Tibial nerve (tissue), 4 donors: ENCODE measurements around the gene MED13L. TPM values are rescaled to one million over a fixed set of nuclear protein-coding genes. Genes with fewer than 3 reads are reported as not detected.

Experiments used
- DNase-seq, 2 donors: peaks; one replicate each; pipeline ENCODE4 v3.0.0-alpha.2; 2019; ENCODE audit warnings: low spot score in 2 of 2
- H3K27ac ChIP-seq, 4 donors: fragments of 200-600 bp; sonication (generic) in 3 of 4; one replicate each; pipeline ENCODE4 v1.5.1; 2017 to 2019; ENCODE audit warnings: mild to moderate bottlenecking in 1 of 4
- H3K27me3 ChIP-seq, 2 donors: fragments of 200-600 bp; sonication (generic) in 1 of 2; one replicate each; pipeline versions ENCODE4 v1.5.1 to v1.6.0; 2017 to 2019
- H3K36me3 ChIP-seq, 3 donors: fragments of 200-600 bp; sonication (generic); one replicate each; pipeline ENCODE4 v1.5.1; 2018 to 2019
- H3K4me1 ChIP-seq, 4 donors: fragments of 200-600 bp; sonication (generic) in 3 of 4; one replicate each; pipeline ENCODE4 v1.5.1; 2017 to 2019
- H3K4me3 ChIP-seq, 4 donors: fragments of 200-600 bp; sonication (generic) in 3 of 4; one replicate each; pipeline ENCODE4 v1.5.1; 2017 to 2019; ENCODE audit warnings: mild to moderate bottlenecking in 1 of 4, moderate library complexity in 1 of 4
- H3K9me3 ChIP-seq, 4 donors: fragments of 200-600 bp; sonication (generic) in 3 of 4; one replicate each; pipeline ENCODE4 v1.5.1; 2017 to 2019
- CTCF ChIP-seq, 5 experiments: fragments of 200-600 bp in 3 of 5; fragments of 450-650 bp in 2 of 5; sonication (generic) in 3 of 5; IDR thresholded peaks; one replicate each; pipeline ENCODE4 v1.5.1; 2016 to 2019; ENCODE audit warnings: antibody characterized with exemption in 5 of 5, mild to moderate bottlenecking in 3 of 5, moderate library complexity in 2 of 5
- EP300 ChIP-seq, 2 donors: sonication (generic); formaldehyde crosslinking; IDR thresholded peaks; one replicate each; pipeline ENCODE4 v1.6.1; 2017; ENCODE audit warnings: antibody characterized with exemption in 2 of 2, mild to moderate bottlenecking in 1 of 2
- POLR2A ChIP-seq, 2 donors: fragments of 450-650 bp; IDR thresholded peaks; one replicate each; pipeline ENCODE4 v1.6.1; 2017; ENCODE audit warnings: antibody characterized with exemption in 2 of 2, mild to moderate bottlenecking in 2 of 2, moderate library complexity in 2 of 2
- WGBS, 2 donors: methylation state at CpG; one replicate each; pipeline ENCODE4 v1.1.5; 2018; 5-methylcytosine and 5-hydroxymethylcytosine counted together
- total RNA-seq, 4 donors: library from RNA; depleted of rRNA; stranded (reverse); fragments of >200 nt; gene quantifications; one replicate each; pipeline ENCODE4 v1.1.0, GENCODE V29; 2016

Gene MED13L
- total RNA-seq, 4 donors from 2014 or later: 138 to 234 (median 218) TPM

GRCh38 chr12:116317986-116318575, 40.6 kb upstream of the MED13L start:
- Histone ChIP-seq H3K27ac (peak overlapping the region in 1 of 4 donors; percentile 82), H3K27me3 (no peaks in the 10 kb centered on the region), H3K9me3 (no peaks in the 10 kb centered on the region), H3K4me1 (peaks cover 0 to 31% (median 24%) of the 10 kb centered on the region in 4 donors), H3K4me3 (no peak overlapping the region), H3K36me3 (no peaks in the 10 kb centered on the region)
- TF ChIP-seq CTCF (IDR thresholded peaks at IDR 0.05): no peak
- no peak for TF ChIP-seq EP300 (IDR thresholded peaks at IDR 0.05)
- no peak for TF ChIP-seq POLR2A (IDR thresholded peaks at IDR 0.05)
- no peak for DNase-seq
- WGBS, 2 donors: 89 to 92% methylated on average over 23 of the region's 23 CpGs

DNA sequence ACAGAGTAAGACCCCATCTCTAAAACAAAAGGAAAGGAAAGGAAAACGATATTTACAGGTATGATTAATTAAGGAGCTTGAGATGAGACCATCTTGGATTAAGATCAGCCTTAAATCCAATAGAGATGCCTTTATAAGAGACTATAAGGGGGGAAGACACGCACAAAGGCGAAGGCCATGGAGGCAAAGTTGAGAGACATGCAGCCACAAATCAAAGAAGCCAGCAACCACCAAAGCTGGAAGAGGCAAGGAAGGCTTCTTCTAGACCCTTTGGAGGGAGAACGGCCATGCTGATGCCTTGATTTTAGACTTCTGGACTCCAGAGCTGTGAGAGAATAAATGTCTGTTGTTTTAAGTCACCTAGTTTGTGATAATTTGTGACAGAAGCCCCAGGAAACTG, 39.6 kb upstream of the MED13L start:
- peaks cover 0 to 31% (median 24%) of the 10 kb centered on the region in 4 donors for H3K4me1 ChIP-seq
- DNase-seq: no peak
- H3K9me3 ChIP-seq: no peaks in the 10 kb centered on the region
- H3K27me3 ChIP-seq: no peaks in the 10 kb centered on the region
- no peak overlapping the region for H3K4me3 ChIP-seq
- no peaks in the 10 kb centered on the region for H3K36me3 ChIP-seq
- TF ChIP-seq EP300 (IDR thresholded peaks at IDR 0.05) (no peak), CTCF (IDR thresholded peaks at IDR 0.05) (no peak)
- WGBS, 2 donors: 96 to 97% methylated on average over 4 of the region's 4 CpGs
- H3K27ac ChIP-seq: no peak overlapping the region

GRCh38 chr12:116314477-116314876, 37.0 kb upstream of the MED13L start:
- Histone ChIP-seq H3K27ac (no peak overlapping the region), H3K9me3 (peaks cover 0 to 12% (median under 1%) of the 10 kb centered on the region in 4 donors), H3K36me3 (no peaks in the 10 kb centered on the region), H3K4me1 (peaks cover 0 to 15% (median 12%) of the 10 kb centered on the region in 4 donors), H3K4me3 (no peak overlapping the region), H3K27me3 (no peaks in the 10 kb centered on the region)
- WGBS, 2 donors: 54 to 60% methylated on average over 7 of the region's 7 CpGs
- DNase-seq: no peak
- TF ChIP-seq CTCF (IDR thresholded peaks at IDR 0.05): no peak
- no peak for TF ChIP-seq POLR2A (IDR thresholded peaks at IDR 0.05)
- TF ChIP-seq EP300 (IDR thresholded peaks at IDR 0.05): no peak

DNA sequence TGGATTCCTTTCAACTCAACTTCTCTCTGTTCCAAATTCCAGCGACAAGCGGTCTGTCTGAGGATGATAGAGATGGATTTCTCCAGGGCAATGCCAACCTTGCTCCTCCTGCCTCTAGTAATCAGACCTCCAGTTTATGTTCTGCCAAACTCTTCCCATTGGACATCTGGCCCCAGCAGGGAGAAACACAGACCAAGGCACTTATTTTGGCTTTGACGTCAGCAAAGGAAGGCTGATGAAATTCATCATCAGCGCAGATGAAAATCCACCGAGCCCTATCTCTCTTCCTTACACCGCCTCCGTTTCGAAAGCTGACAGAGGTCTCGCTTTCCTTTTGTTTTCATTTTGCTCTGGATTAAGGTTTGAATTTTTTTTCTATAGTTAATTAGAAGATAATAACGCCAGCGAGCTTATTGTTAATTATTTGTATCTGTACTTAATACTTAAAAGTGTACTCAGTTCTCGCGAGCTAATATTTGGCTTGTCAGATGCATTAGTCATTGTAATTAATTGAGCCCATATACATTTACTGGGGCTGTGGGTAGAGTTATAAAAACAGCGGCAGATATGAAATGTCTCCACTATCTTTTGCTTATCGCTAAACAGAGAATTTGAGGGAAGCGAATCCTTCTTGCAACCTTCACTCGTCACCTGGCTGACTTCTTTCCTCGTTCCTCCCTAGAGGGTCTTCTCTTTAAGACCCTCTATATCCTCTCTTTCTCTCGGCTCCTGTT, 35.9 kb upstream of the MED13L start:
- peaks cover 0 to 4% (median 2%) of the 10 kb centered on the region in 4 donors for H3K4me1 ChIP-seq
- no peaks in the 10 kb centered on the region for H3K36me3 ChIP-seq
- WGBS, 2 donors: 86 to 87% methylated on average over 19 of the region's 19 CpGs
- TF ChIP-seq EP300 (IDR thresholded peaks at IDR 0.05): no peak
- no peak for TF ChIP-seq CTCF (IDR thresholded peaks at IDR 0.05)
- no peak for TF ChIP-seq POLR2A (IDR thresholded peaks at IDR 0.05)
- H3K4me3 ChIP-seq: no peak overlapping the region
- H3K9me3 ChIP-seq: peaks cover 0 to 19% (median 3%) of the 10 kb centered on the region in 4 donors
- H3K27me3 ChIP-seq: no peaks in the 10 kb centered on the region
- no peak for DNase-seq
- no peak overlapping the region for H3K27ac ChIP-seq

DNA sequence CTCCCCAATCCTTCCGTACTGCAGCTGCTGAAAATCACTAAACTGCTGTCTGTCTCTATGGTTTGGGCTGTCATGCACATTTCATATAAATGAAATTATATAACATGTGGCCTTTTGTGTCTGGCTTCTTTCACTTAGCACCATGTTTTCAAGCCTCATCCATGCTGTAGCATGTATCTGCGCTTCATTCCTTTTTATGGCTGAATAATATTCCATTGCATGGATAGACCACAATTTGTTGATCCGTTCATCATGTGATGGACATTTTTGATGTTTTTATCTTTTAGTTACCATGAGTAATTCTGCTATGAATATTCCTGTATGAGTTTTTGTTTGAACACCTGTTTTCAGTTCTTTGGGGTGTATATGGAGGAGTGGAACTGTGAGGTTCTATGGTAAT, 32.6 kb upstream of the MED13L start:
- TF ChIP-seq CTCF (IDR thresholded peaks at IDR 0.05) (no peak), EP300 (IDR thresholded peaks at IDR 0.05) (no peak), POLR2A (IDR thresholded peaks at IDR 0.05) (no peak)
- Histone ChIP-seq H3K27ac (no peak overlapping the region), H3K9me3 (peaks cover 0 to 19% (median 3%) of the 10 kb centered on the region in 4 donors), H3K4me1 (no peaks in the 10 kb centered on the region), H3K27me3 (no peaks in the 10 kb centered on the region), H3K4me3 (no peak overlapping the region), H3K36me3 (no peaks in the 10 kb centered on the region)
- no peak for DNase-seq
- 79 to 82% methylated on average over 3 of the region's 3 CpGs for WGBS, 2 donors
